ENCODE results near the gene SSC5D. TPM values are rescaled to one million over a fixed set of nuclear protein-coding genes. Genes with fewer than 3 reads are reported as not detected.

Gene SSC5D
- total and polyA plus RNA-seq, 2 of the 4 experiments (the other 2 are of a cell fraction): 1.4 to 19.1 TPM

DNA sequence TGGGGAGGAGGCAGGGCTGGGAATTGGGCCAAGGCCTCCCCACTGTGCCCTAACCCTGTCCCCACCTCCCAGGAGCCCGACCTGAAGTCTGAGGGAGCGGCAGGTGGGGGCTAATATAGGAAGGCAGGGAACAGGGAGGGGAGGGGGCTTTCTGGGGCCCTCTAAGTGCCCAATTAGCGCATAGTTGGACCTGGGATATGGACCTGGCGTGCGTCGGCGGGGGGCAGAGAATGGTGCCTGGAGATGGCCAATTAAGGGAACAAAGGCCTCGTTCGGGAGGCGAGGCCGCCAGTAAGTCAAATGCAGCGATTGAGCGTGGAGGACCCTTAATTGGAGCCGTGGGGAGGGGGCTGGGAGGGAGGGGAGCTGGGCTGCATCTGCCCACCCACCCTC lies 23.6 kb upstream of the SSC5D start, which contains the start of gene C19orf85:
Gene C19orf85, minus strand, starts transcription at position 90 of the 393 bp plus-strand sequence. CDS start 197 bp downstream, outside the sequence.
- ChIA-PET POLR2A (ENCODE audit: unreplicated experiment) (no interaction called here), CTCF (no interaction called here)
- H4K91ac ChIP-seq (ENCODE audit: insufficient read depth, low read depth, low read length): no peak within 1 kb of the TSS
- H2BK5ac ChIP-seq (ENCODE audit: low read depth, low read length, poor library complexity, severe bottlenecking): no peak within 1 kb of the TSS
- H4K20me1 ChIP-seq (ENCODE audit: insufficient read depth, low read length): peaks cover 4% of the 10 kb centered on the region; the same call in 1 of the 2 replicates
- no peaks in the 10 kb centered on the region for H3K36me3 ChIP-seq (ENCODE audit: control insufficient read depth, insufficient read depth, low read length)
- H2BK15ac ChIP-seq (ENCODE audit: low read depth, low read length): no peak within 1 kb of the TSS
- H4K8ac ChIP-seq (ENCODE audit: low read depth in 2 of 2, low read length in 2 of 2): no peak within 1 kb of the TSS
- in situ Hi-C loops (cut with MboI; ENCODE audit: low sequenced_read_pairs): no loop called here
- TF ChIP-seq FOS (IDR thresholded peaks at IDR 0.05; ENCODE audit: low read depth, low read length) (no peak), RFX5 (IDR thresholded peaks at IDR 0.05; ENCODE audit: low read depth, low read length) (no peak), MAZ (IDR thresholded peaks at IDR 0.05; ENCODE audit: borderline replicate concordance, low read depth, low read length) (no peak)
- H4K5ac ChIP-seq (ENCODE audit: low read depth, low read length): no peak within 1 kb of the TSS
- no peak within 1 kb of the TSS for H3K9ac ChIP-seq (ENCODE audit: low read depth, low read length)
- H3K27me3 ChIP-seq (ENCODE audit: control insufficient read depth, insufficient read depth, low read length): no peaks in the 10 kb centered on the region
- no peak within 1 kb of the TSS for H2AFZ ChIP-seq (replicated peaks; ENCODE audit: low read length, poor library complexity)
- H2AK9ac ChIP-seq (replicated peaks; ENCODE audit: low read depth, low read length, poor library complexity): no peak within 1 kb of the TSS
- H3K4ac ChIP-seq (ENCODE audit: low read depth, low read length): no peak within 1 kb of the TSS
- H3K9me3 ChIP-seq (ENCODE audit: control insufficient read depth, insufficient read depth, low read length): no peaks in the 10 kb centered on the region
- no peak within 1 kb of the TSS for H3K14ac ChIP-seq (replicated peaks; ENCODE audit: low read depth, low read length)
- ATAC-seq (ENCODE audit: low read depth): no peak
- H3K9me1 ChIP-seq (ENCODE audit: insufficient read depth, low read length): peaks cover 4% of the 10 kb centered on the region; the same call in 1 of the 2 replicates
- H3K56ac ChIP-seq (ENCODE audit: extremely low read depth, insufficient read depth, low read length): no peak within 1 kb of the TSS
- no peak within 1 kb of the TSS for H2BK20ac ChIP-seq (ENCODE audit: low read depth, low read length)
- no peak within 1 kb of the TSS for H3K27ac ChIP-seq (ENCODE audit: insufficient read depth, low read length)
- intact Hi-C loops (cut with micrococcal nuclease): no loop called here
- H3K23ac ChIP-seq (ENCODE audit: low read depth, low read length): no peak within 1 kb of the TSS
- H2BK120ac ChIP-seq (ENCODE audit: low read depth, low read length): no peak within 1 kb of the TSS
- peaks cover 10% of the 10 kb centered on the region for H3K4me1 ChIP-seq (ENCODE audit: control insufficient read depth, insufficient read depth, low read length)
- dilution Hi-C loops (cut with HindIII; ENCODE audit: low sequenced_read_pairs, unreplicated experiment): no loop called here
- H3K79me1 ChIP-seq (ENCODE audit: low read depth in 1 of 2, low read length in 2 of 2): peaks cover 5 to 16% of the 10 kb centered on the region in 2 experiments; a peak in 3 of 4 replicates
- no peak within 1 kb of the TSS for H3K18ac ChIP-seq (ENCODE audit: low read depth, low read length)
- no peak within 1 kb of the TSS for H3K4me3 ChIP-seq (ENCODE audit: insufficient read depth, low read depth, low read length)
- 66% methylated on average over 5 of the region's 14 CpGs; no CpG with 5 or more reads in 1 of the 2 experiments for WGBS, 2 experiments (ENCODE audit: extremely low coverage in 2 of 2, insufficient read length in 1 of 2)
- BruUV-seq (replicated peaks): no TSS peak
- no peak within 1 kb of the TSS for H3K4me2 ChIP-seq (ENCODE audit: low read depth, low read length)
- H2AK5ac ChIP-seq (ENCODE audit: low read depth, low read length): no peak within 1 kb of the TSS
- DNase-seq: no peak

All from IMR-90 (cell line).